Measurements from ENCODE around the gene TXNRD1. TPM values are rescaled to one million over a fixed set of nuclear protein-coding genes. Genes with fewer than 3 reads are reported as not detected.

Gene TXNRD1
- total RNA-seq, 1 donor from 2014 or later: 98.0 TPM

DNA sequence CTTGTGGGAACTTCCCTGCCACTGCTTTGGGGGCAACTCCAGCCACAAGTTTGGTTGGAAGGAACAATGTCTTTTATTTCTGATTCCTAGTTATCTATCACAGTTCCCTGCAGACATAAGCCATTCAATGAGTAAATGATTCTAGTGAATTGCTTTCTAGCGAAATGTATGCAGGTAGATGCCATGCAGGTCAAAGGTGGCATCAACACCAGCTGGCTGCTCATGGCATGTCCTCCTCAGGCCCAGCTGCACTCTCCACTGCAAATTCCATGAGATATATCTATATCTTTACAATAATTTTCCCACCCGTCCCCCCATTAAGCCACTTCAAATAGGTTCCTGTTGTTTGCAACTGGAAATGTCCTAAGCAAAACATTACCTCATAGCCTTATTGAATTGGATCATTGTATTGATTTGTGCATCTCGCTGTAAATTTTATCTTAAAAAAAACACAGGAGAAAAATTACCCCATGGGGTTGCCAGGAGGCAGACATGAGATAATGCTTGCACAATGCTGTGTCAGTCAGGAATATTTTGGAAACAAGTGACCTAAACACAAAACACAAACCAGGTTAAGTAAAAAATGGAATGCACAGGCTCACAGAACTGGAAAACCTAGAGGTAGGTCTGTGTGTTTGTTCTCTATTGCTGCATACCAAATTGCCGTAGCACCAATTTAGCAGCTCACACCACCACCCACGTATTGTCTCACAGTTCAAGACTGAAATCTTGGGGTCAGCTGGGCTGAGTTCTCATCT lies 32.8 kb upstream of the TXNRD1 start:
- Histone ChIP-seq H3K4me3 (no peak overlapping the region), H3K9me3 (replicated peaks) (peaks cover 29% of the 10 kb centered on the region), H3K36me3 (no peaks in the 10 kb centered on the region), H3K27me3 (ENCODE audit: low read depth) (no peaks in the 10 kb centered on the region), H3K27ac (replicated peaks) (peak overlapping the region; percentile 77), H3K4me1 (peaks cover 12% of the 10 kb centered on the region)
- DNase-seq: no peak
- TF ChIP-seq, protein P1, sequence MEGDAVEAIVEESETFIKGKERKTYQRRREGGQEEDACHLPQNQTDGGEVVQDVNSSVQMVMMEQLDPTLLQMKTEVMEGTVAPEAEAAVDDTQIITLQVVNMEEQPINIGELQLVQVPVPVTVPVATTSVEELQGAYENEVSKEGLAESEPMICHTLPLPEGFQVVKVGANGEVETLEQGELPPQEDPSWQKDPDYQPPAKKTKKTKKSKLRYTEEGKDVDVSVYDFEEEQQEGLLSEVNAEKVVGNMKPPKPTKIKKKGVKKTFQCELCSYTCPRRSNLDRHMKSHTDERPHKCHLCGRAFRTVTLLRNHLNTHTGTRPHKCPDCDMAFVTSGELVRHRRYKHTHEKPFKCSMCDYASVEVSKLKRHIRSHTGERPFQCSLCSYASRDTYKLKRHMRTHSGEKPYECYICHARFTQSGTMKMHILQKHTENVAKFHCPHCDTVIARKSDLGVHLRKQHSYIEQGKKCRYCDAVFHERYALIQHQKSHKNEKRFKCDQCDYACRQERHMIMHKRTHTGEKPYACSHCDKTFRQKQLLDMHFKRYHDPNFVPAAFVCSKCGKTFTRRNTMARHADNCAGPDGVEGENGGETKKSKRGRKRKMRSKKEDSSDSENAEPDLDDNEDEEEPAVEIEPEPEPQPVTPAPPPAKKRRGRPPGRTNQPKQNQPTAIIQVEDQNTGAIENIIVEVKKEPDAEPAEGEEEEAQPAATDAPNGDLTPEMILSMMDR (IDR thresholded peaks at IDR 0.05; ENCODE audit: borderline replicate concordance): no peak
- intact Hi-C loops (cut with micrococcal nuclease): no loop called here

DNA sequence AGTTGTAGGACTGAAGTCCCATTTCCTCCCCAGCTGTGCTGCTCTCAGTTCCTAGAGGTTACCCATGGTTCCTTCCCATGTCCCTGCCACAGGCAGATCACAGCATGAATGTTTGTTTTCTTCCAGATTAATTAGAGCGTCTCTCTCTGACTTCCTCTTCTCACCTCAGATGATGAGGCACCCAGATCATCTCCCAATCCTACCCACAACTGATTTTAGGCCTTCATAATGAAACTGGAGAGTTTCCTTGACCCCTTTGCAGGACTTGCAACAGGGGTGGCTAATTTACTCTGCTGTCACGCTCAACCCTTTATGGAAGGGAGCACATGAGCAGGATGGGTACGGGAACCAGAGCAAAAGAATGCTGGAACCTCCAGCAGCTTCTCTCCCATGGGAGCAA lies 32.1 kb upstream of the TXNRD1 start:
- peaks cover 31% of the 10 kb centered on the region for H3K9me3 ChIP-seq (replicated peaks)
- H3K27ac ChIP-seq (replicated peaks): peak overlapping the region; percentile 77
- H3K36me3 ChIP-seq: no peaks in the 10 kb centered on the region
- H3K4me1 ChIP-seq: peaks cover 8% of the 10 kb centered on the region
- intact Hi-C loops (cut with micrococcal nuclease): no loop called here
- no peak overlapping the region for H3K4me3 ChIP-seq
- DNase-seq: no peak
- no peaks in the 10 kb centered on the region for H3K27me3 ChIP-seq (ENCODE audit: low read depth)
- TF ChIP-seq, protein P1 (IDR thresholded peaks at IDR 0.05; ENCODE audit: borderline replicate concordance): no peak

DNA sequence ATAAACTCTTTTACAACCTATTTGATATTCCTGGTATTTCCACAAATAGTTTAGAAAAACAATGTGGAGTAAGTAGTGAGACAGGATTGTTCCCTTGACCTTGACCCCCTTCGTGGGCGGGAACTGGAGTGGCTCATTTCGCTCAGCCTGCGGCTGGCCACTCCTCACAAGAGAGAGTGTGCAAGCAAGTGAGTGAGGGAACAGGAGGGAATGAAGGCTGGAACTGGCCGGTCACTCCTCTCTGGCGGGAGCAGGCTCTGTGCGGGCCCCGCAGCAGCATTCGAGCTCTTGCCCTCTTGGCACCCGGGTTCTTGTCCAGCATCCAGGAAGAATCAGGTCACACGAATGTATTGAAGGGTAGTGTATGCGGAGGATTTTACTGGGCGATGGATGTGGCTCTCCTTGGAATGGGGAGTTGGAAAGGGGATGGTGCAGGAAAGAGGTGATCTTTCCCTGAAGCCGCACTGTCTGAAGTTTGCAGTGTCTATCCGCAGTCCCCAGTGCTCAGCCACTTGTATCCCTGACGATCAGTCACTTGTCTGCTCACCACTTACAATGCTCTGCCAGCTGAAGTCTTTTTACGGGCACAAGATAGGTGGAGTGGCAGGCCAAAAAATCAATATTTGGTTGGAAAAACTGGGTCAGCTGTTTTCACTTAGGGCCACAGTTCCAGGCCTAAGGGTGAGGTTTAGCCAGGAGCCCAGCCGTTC lies 28.0 kb upstream of the TXNRD1 start:
- H3K4me3 ChIP-seq: no peak overlapping the region
- intact Hi-C loops (cut with micrococcal nuclease): no loop called here
- TF ChIP-seq, protein P1 (IDR thresholded peaks at IDR 0.05; ENCODE audit: borderline replicate concordance): no peak
- no peak for DNase-seq
- no peaks in the 10 kb centered on the region for H3K4me1 ChIP-seq
- H3K9me3 ChIP-seq (replicated peaks): peaks cover 29% of the 10 kb centered on the region
- no peak overlapping the region for H3K27ac ChIP-seq (replicated peaks)
- H3K27me3 ChIP-seq (ENCODE audit: low read depth): no peaks in the 10 kb centered on the region
- H3K36me3 ChIP-seq: no peaks in the 10 kb centered on the region

DNA sequence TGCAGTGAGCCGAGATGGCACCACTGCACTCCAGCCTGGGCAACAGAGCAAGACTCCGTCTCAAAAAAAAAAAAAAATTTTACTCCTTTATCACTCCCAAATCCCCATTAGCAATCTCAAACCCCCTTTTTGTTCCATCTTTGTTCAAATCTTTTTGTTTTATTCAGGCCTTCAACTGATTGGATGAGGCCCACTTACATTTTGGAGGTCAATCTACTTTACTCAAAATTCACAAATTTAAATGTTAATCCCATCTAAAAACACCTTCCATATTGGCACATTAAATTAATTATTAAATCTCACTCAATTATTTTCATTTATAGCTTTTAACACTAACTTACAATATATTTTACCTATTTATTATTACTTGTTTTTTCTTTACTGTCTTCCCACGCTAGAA lies 27.0 kb upstream of the TXNRD1 start:
- DNase-seq: no peak
- peaks cover 20% of the 10 kb centered on the region for H3K9me3 ChIP-seq (replicated peaks)
- H3K4me3 ChIP-seq: no peak overlapping the region
- no peak overlapping the region for H3K27ac ChIP-seq (replicated peaks)
- no peaks in the 10 kb centered on the region for H3K27me3 ChIP-seq (ENCODE audit: low read depth)
- TF ChIP-seq, protein P1 (IDR thresholded peaks at IDR 0.05; ENCODE audit: borderline replicate concordance): no peak
- intact Hi-C loops (cut with micrococcal nuclease): no loop called here
- no peaks in the 10 kb centered on the region for H3K4me1 ChIP-seq
- H3K36me3 ChIP-seq: no peaks in the 10 kb centered on the region

DNA sequence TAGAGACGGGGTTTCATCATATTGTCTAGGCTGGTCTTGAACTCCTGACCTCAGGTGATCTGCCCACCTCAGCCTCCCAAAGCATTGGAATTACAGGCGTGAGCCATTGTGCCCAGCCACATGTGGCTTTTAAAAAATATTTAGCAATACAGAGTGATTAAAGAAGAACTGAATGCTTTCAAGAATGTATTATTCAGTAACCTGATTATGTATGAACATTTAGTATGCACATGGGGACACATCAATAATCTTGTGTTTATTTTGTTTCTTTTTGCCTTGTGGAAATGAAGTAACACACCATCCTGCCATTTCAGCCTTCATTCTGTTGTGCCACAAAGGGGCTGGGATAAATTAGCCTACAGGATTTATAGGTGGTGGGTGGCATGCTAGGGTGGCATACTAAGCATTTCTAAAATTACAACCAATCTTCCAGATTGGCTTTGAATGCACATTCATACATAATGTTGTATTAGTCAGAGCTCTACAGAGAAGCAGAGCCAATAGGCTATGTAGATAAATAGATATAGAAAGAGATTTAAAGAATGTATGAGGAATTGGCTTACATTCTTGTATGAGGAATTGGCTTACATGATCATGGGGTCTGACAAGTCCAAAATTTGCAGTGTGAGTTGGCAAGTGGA lies 25.5 kb upstream of the TXNRD1 start:
- H3K9me3 ChIP-seq (replicated peaks): peaks cover 8% of the 10 kb centered on the region
- intact Hi-C loops (cut with micrococcal nuclease): no loop called here
- TF ChIP-seq, protein P1 (IDR thresholded peaks at IDR 0.05; ENCODE audit: borderline replicate concordance): no peak
- no peak overlapping the region for H3K4me3 ChIP-seq
- no peak for DNase-seq
- H3K36me3 ChIP-seq: no peaks in the 10 kb centered on the region
- no peaks in the 10 kb centered on the region for H3K27me3 ChIP-seq (ENCODE audit: low read depth)
- H3K27ac ChIP-seq (replicated peaks): no peak overlapping the region
- H3K4me1 ChIP-seq: no peaks in the 10 kb centered on the region
